ENCODE measurements around the gene MIXL1.
"Not testable (repeated sequence)": the region's sequence is repeated elsewhere in the genome, so short reads cannot be mapped to it uniquely, and the experiment has no call there.

MIXL1 gene

DNA sequence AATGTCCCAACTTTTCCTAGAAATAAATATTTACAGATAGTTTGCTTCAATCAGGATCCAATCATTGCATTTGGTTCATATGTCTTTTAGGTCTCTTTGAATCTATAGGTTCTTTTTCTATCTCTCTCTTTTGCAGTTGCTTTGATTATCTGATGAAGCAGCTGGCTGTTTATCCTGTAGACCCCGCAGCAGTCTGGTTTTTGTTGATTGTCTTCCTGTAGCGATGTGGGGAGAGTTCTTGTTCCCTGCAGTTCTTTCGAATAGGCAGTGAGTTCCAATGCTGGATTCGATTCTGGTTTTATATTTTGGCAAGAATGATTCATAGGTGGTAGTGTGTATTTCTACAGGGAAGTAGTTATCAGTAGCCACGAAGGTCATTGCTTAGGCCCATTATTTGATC is 7.4 kb upstream of the MIXL1 start:
- no peak for DNase-seq

DNA sequence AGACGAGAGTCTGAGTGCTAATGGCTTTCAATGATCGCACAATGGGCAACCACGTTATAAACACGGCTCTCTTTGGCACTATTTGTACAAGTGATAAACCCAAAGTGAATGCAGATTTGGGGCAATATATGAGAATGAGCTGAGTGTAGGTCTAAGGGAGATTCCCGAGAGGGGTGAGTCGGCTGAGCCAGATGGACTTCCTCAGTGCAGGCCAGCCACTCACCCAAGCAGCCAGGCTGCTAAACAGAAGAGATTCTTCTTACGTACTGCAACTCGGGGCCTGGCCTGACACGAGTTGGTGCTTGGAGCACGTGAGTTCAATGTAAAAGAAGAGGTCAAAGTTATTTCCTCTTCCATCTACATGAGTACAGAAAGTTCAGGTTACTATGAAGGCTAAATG is 6.2 kb upstream of the MIXL1 start:
- no peak for DNase-seq

GRCh38 chr1:226220473-226221189 is 2.8 kb upstream of the MIXL1 start:
- no peak for DNase-seq

DNA sequence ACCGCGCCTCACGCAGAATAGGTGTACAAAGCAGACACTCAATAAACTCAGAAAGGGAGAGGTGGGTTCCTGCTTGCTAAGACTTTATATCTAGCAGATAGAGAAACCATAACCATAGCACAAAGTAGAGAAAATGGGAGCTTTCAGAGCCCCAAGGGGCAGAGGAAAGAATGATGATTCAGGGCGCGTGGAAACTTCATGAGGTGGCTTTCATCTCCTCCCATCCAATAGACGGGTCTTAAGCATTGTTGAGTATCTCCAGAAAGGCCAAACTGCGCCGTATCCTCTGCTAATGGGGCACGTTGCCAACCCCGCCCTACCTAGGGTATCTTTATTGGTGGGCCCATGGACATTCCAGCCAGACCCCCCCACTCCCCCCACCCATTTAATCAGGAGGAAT is 778 bp upstream of the MIXL1 start:
- no peak for DNase-seq

DNA sequence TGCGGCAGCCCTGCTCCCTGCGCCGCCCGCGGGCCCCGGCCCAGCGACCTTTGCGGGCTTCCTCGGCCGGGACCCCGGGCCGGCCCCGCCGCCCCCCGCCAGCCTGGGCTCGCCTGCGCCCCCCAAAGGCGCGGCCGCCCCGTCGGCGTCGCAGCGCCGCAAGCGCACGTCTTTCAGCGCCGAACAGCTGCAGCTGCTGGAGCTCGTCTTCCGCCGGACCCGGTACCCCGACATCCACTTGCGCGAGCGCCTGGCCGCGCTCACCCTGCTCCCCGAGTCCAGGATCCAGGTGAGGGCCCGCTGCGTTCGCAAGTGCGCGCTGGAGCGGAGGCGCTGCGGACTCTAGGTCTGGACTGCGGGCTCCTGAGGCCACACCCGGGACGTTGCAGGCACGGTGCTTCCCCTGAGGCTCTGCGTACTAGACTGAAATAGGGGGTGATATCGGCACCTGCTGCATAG is 351 bp downstream of the MIXL1 start:
- no peak for DNase-seq

DNA sequence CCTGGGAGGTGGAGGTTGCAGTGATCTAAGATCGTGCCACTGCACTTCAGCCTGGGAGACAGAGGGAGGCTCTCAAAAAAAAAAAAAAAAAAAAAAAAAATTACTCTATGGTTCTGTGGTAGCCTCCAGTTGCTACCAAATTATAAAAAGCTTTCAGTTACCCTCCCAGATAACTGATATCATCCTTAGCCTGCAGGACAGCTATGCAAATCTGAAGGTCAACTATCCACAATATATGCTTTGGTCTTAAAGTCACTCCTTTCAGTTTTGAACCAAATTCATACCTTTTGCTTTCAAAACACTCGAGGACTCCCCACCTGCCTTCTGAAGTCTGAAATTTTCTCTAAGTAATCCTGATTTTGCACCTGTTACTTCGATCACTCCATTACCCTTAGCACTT is 3.1 kb downstream of the MIXL1 start:
- no peak for DNase-seq

GRCh38 chr1:226233293-226233692 is 9.8 kb downstream of the MIXL1 start:
- DNase-seq = no peak

- DNase-seq = no peak
Measured at GRCh38 chr1:226233806-226234205, 10.3 kb downstream of the MIXL1 start.

- DNase-seq = no peak
Measured at GRCh38 chr1:226236826-226237225, 13.4 kb downstream of the MIXL1 start.

GRCh38 chr1:226239421-226239820 is 16.0 kb downstream of the MIXL1 start:
- DNase-seq = no peak

- no peak for DNase-seq
Measured at GRCh38 chr1:226248091-226248490, 24.6 kb downstream of the MIXL1 start.

- DNase-seq = no peak
Measured at GRCh38 chr1:226248796-226249195, 25.3 kb downstream of the MIXL1 start.

- no peak for DNase-seq
Measured at GRCh38 chr1:226250511-226250910, 27.0 kb downstream of the MIXL1 start.

DNA sequence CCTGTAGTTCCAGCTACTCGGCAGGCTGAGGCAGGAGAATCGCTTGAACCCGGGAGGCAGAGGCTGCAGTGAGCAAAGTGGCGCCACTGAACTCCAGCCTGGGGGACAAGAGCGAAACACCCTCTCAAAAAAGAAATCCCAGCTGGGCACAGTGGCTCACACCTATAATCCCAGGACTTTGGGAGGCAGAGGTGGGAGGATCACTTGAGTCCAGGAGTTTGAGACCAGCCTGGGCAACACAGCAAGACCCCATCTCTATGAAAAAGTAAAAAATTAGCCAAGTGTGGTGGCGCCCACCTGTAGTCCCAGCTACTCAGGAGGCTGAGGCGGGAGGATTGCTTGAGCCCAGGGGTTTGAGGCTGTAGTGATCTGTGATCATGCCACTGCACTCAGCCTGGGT is 29.4 kb downstream of the MIXL1 start:
- DNase-seq = not testable (repeated sequence)

- no peak for DNase-seq
Measured at GRCh38 chr1:226253933-226254332, 30.5 kb downstream of the MIXL1 start.

GRCh38 chr1:226255380-226255779 is 31.9 kb downstream of the MIXL1 start:
- DNase-seq = no peak

DNA sequence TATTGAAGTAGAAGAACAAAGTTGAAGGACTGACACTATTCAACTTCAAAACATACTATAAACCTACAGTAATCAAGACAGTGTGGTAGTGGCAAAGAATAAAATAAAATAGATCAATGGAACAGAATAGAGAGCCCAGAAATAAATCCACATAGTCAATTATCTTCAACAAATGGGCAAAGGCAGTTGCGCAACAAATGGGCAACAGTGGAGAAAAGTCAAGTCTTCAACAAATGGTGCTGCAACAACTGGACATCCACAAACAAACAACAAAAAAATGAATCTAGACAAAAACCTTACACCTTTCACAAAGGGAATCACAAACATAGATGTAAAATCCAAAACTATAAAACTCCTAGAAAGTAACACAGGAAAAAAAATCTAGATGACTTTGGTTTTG is 38.4 kb downstream of the MIXL1 start:
- DNase-seq = no peak

- no peak for DNase-seq
Measured at GRCh38 chr1:226268421-226269124, 45.1 kb downstream of the MIXL1 start.

- DNase-seq = not testable (repeated sequence)
Measured at GRCh38 chr1:226272233-226272902, 48.9 kb downstream of the MIXL1 start.

- no peak for DNase-seq
Measured at GRCh38 chr1:226274138-226274537, 50.7 kb downstream of the MIXL1 start.

- DNase-seq = no peak
Measured at GRCh38 chr1:226276077-226276682, 52.7 kb downstream of the MIXL1 start.
